WI38 (cell line): Measurements from ENCODE around the gene HMCN2.
A peak's percentile ranks its signal among the peaks of the same experiment; 100 is the strongest.

Experiments
- H3K4me3 ChIP-seq: 2 replicates; pipeline ENCODE4 v1.5.1; 2011; ENCODE audit warnings: low read depth, mild to moderate bottlenecking, control low read depth, low read length
- TF ChIP-seq, protein P1 (sequence below): IDR thresholded peaks from 2 replicates; pipeline ENCODE4 v1.5.1; 2012; ENCODE audit warnings: low read depth, mild to moderate bottlenecking, control low read depth, low read length

Gene HMCN2

DNA sequence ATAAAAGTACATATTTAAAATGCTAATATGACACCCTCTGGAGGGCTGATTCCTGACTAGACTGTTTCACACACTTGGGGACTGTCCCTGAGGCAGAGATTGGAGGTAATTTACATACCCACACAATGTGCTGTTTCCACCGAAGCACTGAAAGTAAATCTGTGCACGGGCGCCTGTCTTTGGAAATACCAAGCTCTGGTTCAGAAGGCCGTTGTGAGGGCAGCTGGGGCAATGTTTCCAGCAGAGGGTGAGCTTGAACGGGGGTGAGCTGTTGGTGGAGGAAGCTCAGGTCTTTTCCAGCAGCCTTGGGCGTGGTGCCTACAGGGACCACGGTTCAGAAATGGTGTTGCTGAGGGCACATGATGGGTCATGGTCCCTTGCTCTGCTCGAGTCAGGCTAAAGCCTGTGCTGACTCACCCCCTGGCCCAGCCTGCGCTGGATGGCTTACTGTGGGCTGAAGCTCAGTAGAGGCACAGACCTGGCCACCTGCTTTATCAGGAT lies 25.8 kb upstream of the HMCN2 start:
- H3K4me3 ChIP-seq = no peak overlapping the region
- TF ChIP-seq, protein P1, sequence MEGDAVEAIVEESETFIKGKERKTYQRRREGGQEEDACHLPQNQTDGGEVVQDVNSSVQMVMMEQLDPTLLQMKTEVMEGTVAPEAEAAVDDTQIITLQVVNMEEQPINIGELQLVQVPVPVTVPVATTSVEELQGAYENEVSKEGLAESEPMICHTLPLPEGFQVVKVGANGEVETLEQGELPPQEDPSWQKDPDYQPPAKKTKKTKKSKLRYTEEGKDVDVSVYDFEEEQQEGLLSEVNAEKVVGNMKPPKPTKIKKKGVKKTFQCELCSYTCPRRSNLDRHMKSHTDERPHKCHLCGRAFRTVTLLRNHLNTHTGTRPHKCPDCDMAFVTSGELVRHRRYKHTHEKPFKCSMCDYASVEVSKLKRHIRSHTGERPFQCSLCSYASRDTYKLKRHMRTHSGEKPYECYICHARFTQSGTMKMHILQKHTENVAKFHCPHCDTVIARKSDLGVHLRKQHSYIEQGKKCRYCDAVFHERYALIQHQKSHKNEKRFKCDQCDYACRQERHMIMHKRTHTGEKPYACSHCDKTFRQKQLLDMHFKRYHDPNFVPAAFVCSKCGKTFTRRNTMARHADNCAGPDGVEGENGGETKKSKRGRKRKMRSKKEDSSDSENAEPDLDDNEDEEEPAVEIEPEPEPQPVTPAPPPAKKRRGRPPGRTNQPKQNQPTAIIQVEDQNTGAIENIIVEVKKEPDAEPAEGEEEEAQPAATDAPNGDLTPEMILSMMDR = no peak

DNA sequence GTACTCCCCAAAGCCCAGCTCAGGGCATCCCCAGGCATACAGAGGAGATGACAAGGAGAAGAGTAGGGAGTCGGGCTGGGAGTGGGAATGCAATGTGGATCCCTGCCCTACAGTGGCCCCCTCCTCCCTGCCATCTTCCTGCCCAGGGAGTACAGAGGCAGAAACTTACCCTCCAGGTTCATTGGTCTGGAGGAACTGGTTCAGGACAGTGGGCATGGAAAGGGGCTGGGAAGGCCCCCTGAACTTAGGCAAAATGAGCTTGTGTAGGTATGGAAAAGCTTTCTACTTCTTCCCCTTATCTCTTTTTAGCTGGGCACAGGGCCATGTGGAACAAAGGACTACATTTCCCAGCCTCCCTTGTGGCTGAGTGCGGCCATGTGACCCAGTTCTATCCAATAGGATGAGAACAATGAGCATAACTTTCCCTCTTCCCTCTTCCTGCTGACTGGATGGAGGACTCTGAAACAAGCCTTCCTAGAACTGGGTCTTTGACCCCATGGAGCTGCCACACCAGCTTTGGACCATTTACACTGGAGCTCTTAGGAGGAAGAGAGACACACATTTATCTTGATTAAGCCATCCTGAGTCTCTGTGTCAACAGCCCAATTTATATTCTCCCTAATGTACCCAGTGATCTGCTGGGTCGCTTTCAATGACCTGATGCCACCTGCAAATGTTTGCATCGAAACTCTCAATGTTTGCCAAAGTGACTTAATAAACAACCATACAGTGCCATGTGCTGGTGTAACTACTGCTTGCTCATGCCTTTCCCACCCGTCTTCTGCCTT lies 25.0 kb upstream of the HMCN2 start:
- H3K4me3 ChIP-seq = no peak overlapping the region
- TF ChIP-seq, protein P1 = no peak

DNA sequence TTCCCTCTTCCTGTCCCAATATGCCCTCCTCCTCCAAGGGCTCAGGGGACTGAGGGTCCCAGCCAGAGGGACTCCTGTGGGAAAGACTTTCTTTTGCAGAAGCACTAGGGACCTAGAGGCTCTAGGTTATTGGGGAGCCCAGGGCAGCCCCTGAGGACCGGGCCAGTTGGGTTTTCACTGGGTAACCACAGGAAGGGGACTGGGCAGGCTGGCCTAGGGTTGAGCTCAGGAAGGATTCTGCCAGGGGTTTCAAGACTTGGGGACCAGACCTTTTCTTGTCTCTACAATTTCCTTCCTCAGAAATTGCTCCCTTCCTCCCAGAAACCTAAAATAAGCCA lies 24.4 kb upstream of the HMCN2 start:
- TF ChIP-seq, protein P1 = no peak
- no peak overlapping the region for H3K4me3 ChIP-seq

DNA sequence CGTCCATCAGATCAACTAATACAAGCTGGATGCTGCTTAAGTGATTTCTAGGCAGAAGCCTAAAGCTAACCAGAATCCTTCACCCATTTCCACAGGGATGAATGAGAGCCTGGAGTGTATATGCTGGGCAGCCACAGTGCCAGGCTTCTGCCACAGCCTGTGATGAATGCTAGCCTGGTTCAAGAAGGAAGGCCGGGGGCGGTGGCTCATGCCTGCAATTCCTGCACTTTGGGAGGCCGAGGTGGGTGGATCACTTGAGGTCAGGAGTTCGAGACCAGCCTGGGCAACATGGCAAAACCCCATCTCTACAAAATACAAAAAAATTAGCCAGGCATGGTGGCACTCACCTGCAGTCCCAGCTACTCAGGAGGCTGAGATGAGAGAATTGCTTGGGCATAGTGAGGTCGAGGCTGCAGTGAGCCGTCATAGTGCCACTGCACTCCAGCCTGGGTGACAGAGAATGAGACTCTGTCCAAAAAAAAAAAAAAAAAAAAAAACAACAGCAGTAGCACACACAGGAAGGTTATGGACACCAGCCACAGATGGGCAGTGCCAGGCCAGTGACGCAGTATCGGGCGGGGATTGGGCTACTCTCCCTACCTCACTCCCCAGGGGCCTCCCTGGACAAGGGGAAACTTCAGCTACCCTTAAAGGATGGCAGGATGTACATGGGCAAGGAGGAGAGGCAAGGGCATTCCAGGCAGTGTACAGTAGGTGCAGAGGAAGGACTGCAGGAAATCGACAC lies 23.1 kb upstream of the HMCN2 start:
- H3K4me3 ChIP-seq = no peak overlapping the region

DNA sequence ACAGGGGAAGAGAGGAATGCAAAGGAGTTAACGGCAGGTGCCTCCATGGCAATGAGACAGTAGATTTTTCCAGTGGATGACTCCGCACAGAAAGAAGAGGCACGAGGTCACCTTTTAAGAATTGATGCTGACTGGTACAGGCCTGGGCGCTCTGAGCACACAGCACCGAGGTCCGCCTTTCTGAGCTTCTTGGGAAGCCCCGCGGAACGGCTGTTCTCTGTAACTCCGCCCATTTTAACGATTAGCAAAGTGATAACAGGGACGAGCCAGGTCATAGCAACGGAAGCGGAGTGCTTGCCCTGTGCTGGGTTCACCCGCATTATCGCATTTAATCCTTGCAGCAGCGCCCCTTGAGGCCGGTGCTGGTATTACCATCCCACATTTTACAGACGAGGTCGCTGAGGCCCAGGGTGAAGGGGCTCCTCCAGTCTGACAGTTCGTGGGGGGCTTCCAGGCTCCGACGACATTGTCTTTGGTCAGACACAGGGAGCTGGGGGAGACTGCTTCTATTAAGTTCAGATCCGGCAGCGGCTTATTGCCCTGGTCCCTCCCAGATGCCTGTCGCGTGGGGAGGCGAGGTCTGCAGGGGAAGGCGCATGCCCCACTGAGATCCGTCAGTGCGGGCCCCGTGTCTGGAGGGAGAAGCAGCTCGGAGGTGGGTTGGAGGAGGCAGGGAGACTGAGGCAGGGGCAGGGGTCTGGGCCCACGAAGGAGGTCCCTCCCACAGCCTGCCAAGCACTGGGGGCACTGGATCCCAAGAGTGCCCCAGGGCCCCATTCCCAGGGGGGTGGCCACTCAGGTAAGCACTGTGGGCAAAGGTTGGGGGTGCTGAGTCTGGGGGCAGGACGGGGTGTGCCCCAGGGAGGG lies 22.3 kb upstream of the HMCN2 start:
- TF ChIP-seq, protein P1 = peak; percentile 82

More for the DNA sequence above, 23.1 kb upstream of the HMCN2 start:
- TF ChIP-seq, protein P1 = no peak

DNA sequence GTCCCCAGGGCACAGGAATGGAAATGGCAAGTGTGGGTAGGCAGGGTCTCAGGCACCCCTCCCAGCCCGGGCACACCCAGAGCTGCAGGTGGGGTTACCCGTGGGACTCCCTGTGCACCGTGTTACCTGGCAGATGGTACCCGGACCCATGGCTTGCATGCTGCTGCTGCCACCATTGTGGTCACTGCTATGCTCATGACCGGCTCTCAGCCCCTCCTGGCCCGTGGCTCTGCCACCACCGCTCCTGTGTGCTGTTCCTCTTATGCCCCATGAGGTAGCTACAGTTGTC lies 21.7 kb upstream of the HMCN2 start:
- H3K4me3 ChIP-seq = no peak overlapping the region
- TF ChIP-seq, protein P1 = no peak

More for the DNA sequence above, 22.3 kb upstream of the HMCN2 start:
- H3K4me3 ChIP-seq = no peak overlapping the region
